Activated CD4-positive, alpha-beta T cell treated with anti-CD3 and anti-CD28 coated beads, Interleukin-2, Interleukin-6, amounts not matched to agents 100 ng/mL and 50 ng/mL, durations not matched to agents 16 hours and 8 hours (primary cell): Measurements from ENCODE around the gene FSIP2.

Experiments used
- DNase-seq: peaks from one replicate; pipeline ENCODE4 v3.0.0-alpha.2; 2020

The FSIP2 gene, protein sequence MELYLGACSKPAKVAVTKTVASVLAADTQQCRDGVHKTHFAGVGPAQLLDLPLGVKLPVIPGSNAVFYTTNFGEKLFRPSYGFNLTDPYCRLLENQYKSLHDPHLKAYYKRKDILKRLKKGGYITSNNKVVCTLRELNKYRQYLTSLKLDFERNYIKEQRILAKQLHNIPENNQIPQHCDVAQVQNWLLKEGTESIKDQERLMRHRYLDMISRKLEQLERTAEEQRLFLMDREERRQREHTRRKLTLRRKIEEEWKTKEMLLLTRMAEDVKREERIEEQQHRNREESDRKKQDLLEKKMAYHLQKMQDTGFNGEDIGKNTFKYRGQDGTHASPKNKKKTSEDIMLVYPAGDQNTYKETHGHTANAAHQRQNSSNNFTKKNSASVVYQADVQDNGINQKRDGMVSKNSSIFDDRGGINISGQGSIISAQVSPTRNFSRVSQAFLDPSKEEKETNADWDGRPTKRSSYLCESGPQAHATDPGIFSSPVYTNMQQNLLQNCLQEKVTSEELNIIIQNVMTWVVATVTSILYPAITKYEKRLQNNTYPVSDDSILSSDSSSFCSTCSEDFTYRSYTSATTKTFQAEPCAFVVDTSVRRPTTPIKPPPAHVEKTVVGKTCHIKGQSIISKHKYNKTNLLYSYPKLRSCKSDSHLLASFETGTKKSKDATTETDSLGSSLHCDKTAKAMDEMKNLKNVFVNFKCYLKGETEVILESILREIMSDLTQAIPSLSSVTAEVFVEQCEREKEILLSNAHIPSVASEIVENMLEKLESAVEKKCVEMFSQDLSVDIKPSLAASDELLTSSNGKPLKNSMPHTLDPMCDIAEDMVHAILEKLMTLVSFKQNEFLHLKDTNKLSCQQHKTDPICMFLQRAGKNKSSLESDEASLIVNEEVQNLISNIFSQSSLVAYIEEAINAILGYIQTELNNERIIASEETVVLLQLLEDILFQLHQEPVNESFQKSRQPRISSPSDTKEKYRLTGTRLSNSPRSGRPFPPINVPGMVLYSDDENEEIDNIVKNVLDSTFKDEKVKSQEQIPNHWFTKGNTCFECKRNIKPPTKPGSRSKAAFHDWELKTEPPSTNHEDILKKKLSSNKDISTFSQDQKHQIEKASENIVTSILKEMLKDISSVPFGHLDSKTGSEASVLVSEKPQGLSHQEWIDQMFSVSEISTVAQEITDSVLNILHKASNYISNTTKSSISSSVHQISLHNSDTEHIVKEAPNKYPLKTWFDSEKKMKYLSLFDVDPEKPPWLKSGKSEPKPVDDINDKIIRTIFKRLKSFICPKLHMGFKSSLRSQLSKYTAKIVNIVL (N-terminal part only)

DNA sequence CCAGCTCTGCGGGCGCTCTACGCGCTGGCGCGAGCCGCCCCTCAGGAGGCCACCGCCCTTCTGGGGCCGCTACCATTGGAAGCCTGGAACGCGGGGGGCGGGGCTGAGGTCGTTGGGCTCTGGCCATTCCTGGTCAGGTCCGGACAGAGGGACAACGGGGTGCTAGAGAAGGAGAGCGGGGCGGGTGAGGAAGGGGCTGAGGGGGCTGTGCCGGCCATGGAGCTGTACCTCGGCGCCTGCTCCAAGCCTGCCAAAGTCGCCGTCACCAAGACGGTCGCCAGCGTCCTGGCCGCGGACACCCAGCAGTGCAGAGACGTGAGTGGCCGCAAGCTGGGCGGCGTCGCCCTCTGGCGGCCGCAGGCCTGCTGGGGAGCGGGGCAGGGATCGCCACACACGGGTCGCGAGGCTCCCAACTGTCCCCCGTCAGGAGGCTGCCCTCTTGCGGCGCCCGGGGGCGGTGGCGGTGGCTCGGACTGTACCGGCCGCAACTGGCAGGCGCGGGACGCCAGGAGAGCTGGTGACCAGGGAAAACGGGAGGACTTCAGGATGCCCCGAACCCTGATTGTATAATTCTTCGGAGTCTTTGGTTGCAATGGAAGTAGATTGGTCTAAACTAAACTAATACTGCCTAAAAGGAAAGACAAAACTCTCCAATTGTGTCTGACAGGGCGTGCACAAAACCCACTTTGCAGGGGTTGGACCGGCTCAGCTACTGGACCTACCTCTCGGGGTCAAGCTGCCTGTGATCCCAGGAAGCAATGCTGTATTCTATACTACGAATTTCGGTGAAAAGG is at the start of gene FSIP2:
Gene FSIP2 (plus strand): TSS at position 126 of the 794 bp plus-strand sequence. CDS start 91 bp downstream, at position 217.
- peak; percentile 74 for DNase-seq

DNA sequence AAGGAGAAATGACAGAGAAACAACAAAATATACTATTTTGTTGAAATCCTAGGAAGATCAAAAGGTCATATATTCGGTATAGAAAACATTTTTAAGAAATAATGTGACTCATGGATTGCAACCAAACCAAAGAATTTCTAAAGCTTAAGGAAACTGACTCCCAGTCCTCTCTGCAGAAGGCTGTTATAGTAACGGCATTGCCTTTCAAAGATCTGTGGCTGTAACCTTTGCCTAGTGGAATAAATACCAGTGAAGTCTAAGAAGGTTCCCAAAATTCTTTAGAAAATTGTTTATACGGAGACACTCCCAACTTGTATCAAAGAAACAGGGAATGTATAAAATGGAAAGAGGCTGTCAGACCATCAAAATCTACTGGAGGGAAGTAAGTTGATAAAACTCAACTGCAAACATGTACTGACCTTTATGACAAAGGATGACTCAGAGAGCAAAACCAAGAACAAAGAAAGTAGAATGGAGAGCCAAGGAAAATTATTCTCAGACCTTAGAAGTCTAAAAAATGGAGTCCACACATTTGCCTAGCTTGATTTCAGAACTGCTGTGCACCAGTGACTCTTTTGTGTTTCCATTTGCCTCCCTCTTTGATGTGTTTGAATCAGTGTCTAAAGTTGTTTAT is 48.6 kb upstream of the FSIP2 start:
- DNase-seq = no peak

DNA sequence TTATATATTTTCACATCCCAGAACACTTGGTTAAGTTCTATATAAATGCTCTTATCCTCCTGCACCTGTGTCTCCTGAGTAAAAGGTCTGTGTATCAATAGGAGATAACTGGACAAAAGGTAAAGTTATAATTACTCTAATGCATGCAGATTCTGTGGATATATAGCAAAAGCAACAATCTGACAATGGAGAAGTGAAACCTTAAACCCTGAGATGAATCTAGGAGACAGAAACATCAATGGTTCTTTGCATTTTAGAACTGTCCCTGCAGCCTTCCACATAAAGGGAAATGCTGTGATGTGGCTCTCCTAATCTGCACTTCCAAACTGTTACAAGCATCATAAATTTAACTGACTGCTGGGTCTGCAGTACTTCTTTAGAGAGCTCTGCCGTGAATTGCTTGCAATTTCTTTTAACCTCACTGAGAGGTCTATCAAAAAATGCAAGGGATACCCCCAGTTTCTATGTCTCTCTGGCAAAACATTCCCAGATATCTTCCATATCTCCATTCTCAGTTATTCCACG is 42.8 kb upstream of the FSIP2 start:
- DNase-seq = no peak

DNA sequence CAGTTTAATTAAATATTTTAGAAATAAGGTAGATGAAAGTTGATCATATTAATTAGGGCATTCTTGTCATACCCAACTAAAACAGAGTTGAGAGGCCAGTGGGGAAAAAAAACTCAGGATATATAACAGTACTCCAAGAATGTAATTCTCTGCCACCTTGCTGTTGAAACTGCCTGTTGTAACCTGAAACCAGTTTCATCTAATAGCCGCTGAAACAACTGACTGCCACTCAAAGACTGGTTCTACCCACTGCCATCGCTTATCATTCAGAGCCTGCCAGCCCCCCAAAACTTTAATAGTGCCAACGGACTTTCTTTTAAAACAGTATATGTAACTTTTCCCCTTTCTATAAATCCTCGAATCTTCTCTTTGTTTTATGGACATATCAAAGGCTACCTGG is 37.7 kb upstream of the FSIP2 start:
- no peak for DNase-seq

DNA sequence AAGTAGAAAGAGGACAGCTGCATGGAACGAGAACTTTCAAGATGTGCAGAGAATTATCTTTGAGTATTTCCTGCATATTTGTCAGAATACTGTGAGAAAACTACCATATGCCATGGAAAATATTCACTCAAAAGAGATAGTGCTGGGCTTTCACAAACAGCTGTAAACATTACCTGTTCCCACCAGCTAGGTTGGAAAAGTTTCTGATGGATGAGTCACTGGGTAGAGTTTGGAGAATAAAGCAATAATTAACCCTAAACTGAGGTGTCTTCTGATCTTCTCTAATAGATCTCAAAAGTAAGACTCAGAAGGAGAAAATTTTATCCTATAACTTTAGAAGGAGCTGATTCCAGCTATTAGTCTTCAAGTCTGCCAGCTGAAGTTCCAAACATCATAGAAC is 3.9 kb upstream of the FSIP2 start:
- DNase-seq = no peak

DNA sequence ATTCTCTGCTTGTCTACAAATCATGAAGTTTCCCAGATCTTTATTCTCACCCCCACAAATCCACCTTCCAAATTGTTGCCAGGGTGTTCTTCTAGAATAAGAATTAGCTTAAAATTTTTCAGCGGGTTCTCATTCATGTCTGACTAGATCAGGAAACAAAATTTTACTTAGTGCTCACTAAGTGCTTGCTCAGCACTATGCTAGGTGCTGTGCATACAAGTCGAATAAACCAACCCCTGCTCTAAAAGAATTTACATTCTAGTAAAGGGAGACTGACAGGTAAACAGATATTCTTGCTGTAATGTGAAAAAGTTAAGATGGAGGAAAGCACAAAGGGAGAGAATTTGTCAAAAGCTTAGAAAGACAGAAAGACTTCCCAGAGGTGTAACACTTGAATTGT is 2.4 kb upstream of the FSIP2 start:
- DNase-seq = no peak

DNA sequence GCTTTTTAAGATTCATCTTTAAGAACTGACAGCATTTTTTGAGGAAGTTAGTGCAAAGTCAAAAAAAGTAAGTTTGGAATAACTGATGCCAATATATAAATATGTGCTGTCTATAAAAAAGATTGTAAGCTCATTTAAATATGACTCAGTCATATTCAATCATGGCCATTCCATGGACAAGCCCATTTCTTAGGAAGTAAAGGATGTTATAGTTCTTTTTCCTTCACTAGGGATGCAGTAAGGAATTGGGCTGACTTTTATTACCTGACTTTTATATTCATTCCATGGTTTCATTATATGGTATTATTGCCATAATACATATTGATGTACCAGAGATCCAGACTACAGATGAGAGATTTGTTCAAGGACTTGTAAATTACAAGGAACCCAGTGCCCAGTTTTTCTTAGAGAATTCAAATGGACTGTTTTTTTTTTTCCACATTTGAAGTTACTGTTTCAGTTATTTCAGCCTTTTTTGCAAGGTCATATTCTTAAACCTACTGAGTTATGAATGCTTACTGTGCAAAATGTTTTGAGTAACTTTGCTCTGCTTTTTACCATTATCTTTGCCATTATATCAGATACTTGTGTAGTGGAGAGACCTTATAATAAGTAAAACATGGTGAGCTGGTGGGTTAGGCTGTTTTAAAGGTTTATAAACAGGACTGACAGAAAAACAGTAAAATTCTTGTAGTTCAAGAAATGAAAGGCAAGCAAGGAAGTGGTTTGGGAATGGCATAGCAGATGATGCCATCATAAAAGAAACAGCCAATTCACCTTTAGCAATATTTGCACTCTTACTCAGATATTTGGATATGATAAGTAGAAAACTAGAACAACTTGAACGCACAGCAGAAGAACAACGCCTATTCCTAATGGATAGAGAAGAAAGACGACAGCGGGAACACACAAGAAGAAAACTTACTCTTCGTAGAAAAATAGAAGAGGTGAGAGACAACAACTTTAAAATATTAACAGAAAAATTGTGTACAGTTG is 7.6 kb downstream of the FSIP2 start:
- no peak for DNase-seq

DNA sequence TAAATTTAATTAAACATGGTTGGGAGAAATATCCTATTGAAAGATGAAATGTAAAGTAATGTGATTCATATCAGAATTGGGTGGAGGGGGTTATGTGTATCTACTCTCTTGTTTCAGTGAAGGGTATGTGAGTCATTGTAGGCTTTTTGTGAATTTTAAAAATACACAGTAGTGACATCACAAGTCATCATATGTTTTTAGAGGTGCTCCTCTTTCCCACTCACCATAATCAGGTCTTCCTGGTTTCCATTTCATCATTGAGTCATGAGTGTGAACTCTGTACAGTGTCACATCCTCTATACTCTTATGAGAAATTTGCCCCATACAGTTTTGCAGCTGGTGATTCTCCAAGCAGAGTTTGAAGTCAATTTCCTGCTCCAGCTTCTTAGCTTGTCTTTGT is 18.8 kb downstream of the FSIP2 start:
- no peak for DNase-seq

DNA sequence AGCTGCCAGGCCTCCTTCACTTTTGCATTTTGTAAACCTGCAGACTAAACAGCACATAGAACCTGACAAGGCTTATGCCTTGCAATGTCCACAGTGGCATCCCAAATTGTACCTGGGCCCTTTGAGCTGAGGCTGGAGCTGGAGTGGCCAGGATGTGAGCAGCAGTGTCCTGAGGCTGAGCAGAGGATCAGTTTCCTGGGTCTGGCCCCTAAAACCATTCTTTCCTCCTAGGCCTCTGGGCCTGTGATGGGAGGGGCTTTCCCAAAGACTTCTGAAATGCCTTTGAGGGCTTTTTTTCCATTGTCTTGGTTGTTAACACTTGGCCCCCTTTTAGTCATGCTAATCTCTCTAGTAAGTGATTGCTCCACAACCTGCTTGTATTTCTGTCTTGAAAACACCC is 32.8 kb downstream of the FSIP2 start:
- DNase-seq = no peak

DNA sequence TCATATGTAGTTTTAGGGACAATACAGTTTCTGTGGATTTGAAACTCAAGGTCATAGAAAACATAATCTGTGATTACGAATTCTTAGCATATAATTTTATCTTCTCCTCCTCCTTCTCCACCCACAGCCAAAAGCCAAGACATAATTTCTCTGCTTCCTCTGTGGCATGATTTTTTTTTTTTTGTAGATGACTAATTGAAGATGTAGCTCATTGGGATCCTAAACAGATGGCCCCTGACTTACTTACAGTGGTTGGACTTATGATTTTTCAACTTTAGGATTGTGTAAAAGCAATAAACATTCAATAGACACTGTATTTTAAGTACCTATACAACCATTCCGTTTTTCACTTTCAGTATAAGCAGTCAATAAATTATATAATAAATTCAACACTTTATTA is 42.3 kb downstream of the FSIP2 start:
- no peak for DNase-seq

DNA sequence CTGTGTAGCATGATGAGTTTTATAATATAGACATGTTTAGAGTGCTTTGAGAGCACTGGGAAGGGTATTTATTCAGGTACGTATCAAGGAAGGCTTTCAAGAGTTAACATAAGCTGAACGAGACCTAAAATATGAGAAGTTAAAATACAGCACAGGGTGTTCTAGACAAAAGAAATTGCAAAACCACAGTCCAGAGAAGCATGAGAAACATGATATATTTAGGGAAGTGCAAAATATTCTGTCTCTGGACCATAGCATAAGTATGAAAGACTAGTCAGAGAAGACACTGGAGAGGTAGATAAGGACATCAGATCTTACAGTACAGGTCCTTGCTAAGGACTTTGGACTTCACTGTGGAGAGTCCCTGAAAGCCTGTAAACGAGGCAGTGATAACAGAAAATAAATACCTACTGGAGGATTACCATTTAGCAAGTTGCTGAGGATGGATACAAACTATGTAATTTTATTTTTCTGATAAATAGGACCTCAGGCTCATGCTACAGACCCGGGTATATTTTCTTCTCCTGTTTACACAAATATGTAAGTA is 43.7 kb downstream of the FSIP2 start:
- no peak for DNase-seq

DNA sequence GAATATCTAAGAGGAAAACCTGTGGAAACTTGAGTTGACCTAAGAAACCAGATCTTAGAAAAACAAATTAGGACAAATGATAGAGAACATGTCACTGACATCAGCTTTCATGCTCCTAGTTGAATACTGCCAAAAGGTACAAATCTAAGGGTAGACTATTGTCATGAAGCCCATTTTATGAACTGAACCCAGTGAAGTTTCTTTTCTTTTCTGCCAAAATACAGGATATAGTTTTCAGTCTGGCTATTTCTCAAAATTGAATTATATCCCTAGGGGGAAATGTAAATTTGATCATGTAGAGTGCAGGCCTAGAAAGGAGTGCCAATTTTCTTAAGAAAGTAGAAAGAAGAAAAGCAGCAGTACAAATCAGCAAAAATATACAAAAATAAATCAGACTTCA is 46.6 kb downstream of the FSIP2 start:
- DNase-seq = no peak

DNA sequence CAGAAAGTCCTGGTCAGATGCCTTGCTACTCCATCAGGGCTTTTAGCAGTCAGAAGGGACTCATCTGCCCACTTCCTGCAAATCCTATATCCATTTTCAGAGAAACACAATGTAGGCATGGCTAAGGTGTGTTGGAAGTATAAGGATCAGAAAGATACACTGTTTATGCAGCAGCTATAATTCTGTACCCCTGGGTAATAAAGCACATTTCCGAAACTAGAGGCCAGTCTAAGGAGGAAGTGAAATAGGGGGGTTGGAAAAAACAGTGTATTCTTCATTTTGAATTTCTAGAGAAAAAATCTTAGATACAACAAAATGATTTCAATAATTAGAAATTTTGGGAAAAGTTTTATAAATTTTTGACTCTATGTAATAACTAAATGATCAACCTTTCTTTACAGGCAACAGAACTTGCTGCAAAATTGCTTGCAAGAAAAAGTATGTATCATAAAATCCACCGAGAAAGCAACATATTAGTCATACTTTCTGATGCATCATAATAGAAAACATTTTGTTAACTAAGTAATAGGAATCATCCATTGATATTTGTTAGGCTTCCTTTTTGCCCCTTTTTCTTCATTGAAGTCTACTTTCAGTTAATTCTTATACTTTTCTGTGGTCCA is 47.4 kb downstream of the FSIP2 start:
- DNase-seq = no peak

DNA sequence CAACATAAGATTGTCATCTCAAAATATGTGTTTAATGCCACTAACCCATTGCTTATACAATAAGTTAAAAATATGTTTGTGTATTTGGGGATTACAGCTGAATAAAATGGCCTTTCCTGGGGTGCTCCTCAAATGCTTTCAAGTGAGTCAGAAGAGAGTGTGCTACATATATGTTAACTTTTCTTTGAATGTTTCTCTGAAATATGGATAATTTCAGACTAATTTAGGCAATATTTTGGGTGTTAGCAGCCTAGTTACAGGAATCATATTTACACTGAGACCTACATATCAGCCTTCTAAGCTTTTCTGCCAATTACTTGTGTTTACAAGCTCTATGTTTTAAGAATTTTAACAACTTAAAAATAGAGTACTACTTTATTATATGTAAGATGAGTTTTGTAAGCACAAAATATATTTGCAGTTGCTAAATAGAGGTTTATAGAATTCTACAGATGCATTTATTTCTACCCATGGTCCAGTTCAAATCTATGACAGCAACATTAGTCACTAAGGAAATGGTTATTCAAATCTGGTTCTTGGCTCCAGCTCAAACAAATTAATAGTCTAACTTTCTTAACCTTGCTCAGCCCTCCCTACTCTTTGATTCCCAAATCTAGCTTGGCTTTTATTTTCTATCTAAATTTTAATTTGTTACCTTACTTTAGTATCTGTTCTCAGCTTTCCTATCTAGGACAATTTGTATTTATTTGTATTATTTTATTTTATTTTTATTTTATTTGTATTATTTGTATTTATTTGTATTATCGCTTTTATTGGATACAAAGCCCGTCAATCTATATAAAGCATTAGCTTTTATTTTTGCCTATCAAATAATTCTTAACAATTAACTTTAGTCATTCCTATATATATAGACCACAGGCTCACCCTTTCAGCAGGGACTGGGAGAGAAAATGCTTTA is 48.9 kb downstream of the FSIP2 start:
- no peak for DNase-seq

DNA sequence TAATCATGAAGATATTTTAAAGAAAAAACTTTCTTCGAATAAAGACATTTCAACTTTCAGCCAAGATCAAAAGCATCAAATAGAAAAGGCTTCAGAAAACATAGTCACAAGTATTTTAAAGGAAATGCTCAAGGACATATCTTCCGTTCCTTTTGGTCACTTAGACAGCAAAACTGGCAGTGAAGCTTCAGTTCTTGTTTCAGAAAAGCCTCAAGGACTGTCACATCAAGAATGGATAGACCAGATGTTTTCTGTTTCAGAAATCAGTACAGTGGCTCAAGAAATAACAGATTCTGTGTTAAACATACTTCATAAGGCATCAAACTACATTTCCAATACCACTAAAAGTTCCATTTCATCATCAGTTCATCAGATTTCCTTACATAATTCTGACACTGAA is 51.8 kb downstream of the FSIP2 start:
- no peak for DNase-seq

DNA sequence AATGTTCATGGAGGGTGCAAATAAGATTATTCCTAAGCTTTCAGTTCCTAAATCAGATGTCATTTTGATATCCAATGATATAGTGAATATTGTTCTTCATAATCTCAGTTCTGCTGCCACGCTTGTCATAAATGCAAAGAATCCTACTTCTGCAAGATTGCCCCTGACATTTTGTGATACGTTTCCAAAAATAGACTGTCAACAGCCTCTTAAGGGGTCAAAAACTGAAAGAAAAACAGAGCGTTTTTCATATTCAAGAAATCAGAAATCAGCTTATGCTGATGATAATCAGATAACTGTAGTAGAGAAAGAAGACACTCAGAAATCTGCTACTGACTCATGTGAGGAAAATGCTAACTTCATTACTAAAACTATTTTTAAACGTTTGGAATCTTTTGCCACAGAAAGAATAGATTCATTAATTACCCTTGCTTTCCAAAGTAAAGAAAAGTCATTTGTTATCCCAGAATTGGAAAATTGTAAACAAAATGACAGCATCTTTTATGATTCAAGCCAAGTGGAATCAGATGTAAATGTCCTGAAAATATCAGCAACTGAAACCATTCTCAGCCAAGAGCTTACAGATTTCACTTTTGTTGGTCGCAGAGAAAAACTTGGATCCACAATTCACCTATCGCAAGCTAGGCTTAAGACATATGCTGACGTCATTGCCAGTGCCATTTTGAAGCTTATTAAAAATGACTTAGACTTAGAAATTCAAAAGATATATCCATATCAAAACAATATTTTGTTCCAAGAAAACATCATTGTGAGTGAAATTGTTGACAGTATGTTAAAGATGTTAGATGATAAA is 55.1 kb downstream of the FSIP2 start:
- DNase-seq = no peak

DNA sequence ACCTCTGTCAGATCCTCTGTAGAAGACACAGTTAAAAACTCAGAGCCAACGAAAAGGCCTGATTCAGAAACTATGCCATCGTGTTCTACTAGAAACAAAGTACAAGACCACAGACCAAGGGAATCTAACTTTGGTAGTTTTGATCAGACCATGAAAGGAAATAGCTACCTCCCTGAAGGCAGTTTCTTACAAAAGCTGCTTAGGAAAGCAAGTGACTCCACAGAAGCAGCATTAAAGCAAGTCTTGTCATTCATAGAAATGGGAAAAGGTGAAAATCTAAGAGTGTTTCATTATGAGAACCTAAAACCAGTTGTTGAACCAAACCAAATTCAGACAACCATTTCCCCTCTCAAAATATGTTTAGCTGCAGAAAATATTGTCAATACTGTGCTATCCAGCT is 58.2 kb downstream of the FSIP2 start:
- peak; percentile 17 for DNase-seq
